ENCODE measurements around the gene FCHSD2.

- TF ChIP-seq CTCF (IDR thresholded peaks at IDR 0.05; ENCODE audit: low read depth, low read length, missing input control) (no peak), ZBTB33 (IDR thresholded peaks at IDR 0.05) (no peak), SP1 (IDR thresholded peaks at IDR 0.05) (no peak), RAD21 (IDR thresholded peaks at IDR 0.05) (peak in 1 of 2 donors; percentile 13), YY1 (IDR thresholded peaks at IDR 0.05) (no peak), REST (IDR thresholded peaks at IDR 0.05) (no peak), FOXA1 (IDR thresholded peaks at IDR 0.05) (no peak)
Observed at GRCh38 chr11:72856551-72857345, 285.4 kb downstream of the FCHSD2 start.

Data from liver (tissue), 3 donors.